ENCODE measurements around the gene CFAP46. TPM values are rescaled to one million over a fixed set of nuclear protein-coding genes. Genes with fewer than 3 reads are reported as not detected.

Gene CFAP46
- total RNA-seq, 1 experiment from 2014 or later: 3.3 TPM

DNA sequence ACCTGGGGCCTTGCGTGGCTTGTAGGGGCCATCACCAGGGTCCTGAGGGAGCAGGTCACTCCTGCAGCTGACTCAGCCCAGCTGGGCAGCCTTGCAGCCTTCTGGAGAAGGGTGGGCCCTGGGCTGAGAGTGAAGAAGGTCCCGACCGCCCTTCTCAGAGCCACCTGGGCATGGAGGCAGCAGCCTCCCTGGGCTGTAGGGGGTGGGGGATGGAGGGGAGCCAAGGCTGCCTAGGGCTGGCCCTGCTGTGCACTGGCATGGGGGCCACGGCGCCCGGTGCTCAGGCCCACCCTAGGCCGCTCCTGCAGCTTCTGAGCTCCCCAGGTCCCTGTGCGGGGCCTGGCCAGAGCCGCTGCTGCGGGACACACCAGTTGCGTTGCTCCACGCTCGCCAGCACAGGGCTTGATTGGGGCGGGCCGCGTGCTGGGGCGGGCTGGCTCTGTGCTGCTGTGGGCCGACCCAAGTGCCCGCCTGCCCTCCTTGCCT is 92.8 kb downstream of the CFAP46 start:
- Mint-ChIP-seq H3K4me1 (peaks cover 5% of the 10 kb centered on the region), H3K27ac (no peak overlapping the region), H3K27me3 (ENCODE audit: low read depth) (no peaks in the 10 kb centered on the region; the same call in 1 of the 2 replicates), H3K36me3 (peaks cover 5% of the 10 kb centered on the region; the same call in 1 of the 2 replicates), H3K9me3 (peaks cover 11% of the 10 kb centered on the region), H3K4me3 (no peak overlapping the region)
- DNase-seq (ENCODE audit: low spot score) (peak; percentile 7), ATAC-seq (no peak)
- ChIA-PET CTCF (interaction anchor here (1.4 kb wide), 1 partner anchor 10 kb away, joined by 4 read pairs; no protein-coding TSS in a partner anchor), POLR2A (no interaction called here)
- no peak for TF ChIP-seq KAT7 (CRISPR knock-in tag; IDR thresholded peaks at IDR 0.05; ENCODE audit: borderline replicate concordance)

DNA sequence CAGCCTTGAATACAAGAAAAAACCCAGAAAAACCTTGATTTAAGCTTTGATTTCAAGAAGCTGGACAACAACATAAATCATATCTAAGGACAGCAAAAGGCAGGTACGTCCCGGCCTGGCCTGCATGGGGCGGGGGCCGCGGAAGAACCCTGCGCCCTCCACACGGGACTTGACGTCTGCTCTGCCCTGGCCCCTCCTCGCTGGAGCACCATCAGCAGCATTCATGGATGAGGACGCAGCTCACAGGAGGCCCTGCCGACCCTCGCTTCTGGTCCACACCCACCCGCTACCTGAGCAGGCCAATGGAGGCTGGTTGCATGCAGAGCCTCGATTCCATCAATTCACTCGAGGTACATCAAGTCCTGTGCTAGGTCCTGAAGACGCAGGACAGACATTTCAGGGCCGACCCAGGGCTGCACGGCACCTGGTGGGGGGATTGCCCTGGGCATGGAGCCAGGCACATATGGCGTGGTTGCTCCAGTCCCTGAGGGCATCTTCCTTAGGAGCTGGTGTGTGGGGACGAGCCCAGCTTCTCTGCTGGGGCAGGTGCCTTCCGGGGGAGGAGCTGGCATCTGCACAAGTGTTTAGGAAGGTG is 93.3 kb downstream of the CFAP46 start:
- peaks cover 11% of the 10 kb centered on the region for H3K9me3 Mint-ChIP-seq
- H3K4me1 Mint-ChIP-seq: peaks cover 5% of the 10 kb centered on the region
- POLR2A ChIA-PET: interaction anchor here (0.7 kb wide), 1 partner anchor 89 kb away, joined by 3 read pairs; no protein-coding TSS in a partner anchor
- peaks cover 7% of the 10 kb centered on the region for H3K36me3 Mint-ChIP-seq
- ATAC-seq (no peak), DNase-seq (ENCODE audit: low spot score) (peak; percentile 8)
- no peaks in the 10 kb centered on the region; the same call in 1 of the 2 replicates for H3K27me3 Mint-ChIP-seq (ENCODE audit: low read depth)
- H3K27ac Mint-ChIP-seq: no peak overlapping the region
- H3K4me3 Mint-ChIP-seq: no peak overlapping the region
- CTCF ChIA-PET: interaction anchor here (1.4 kb wide), 2 partner anchors 11 to 43 kb away, joined by 3 to 4 read pairs; no protein-coding TSS in a partner anchor
- TF ChIP-seq MAX (CRISPR knock-in tag; IDR thresholded peaks at IDR 0.05) (no peak), GTF2I (CRISPR knock-in tag; conservative IDR thresholded peaks at IDR 0.05) (no peak), STAT6 (CRISPR knock-in tag; conservative IDR thresholded peaks at IDR 0.05; ENCODE audit: low read depth) (no peak), E2F4 (CRISPR knock-in tag; IDR thresholded peaks at IDR 0.05; ENCODE audit: borderline replicate concordance, low read depth) (no peak), JAZF1 (CRISPR knock-in tag; IDR thresholded peaks at IDR 0.05) (no peak), ZNF317 (CRISPR knock-in tag; IDR thresholded peaks at IDR 0.05; ENCODE audit: borderline replicate concordance, low read depth) (no peak), HMGXB4 (CRISPR knock-in tag; IDR thresholded peaks at IDR 0.05) (no peak)

- POLR2A ChIA-PET: no interaction called here
- H3K36me3 Mint-ChIP-seq: peaks cover 7% of the 10 kb centered on the region
- H3K4me3 Mint-ChIP-seq: no peak overlapping the region
- H3K27me3 Mint-ChIP-seq (ENCODE audit: low read depth): no peaks in the 10 kb centered on the region; the same call in 1 of the 2 replicates
- H3K4me1 Mint-ChIP-seq: peaks cover 5% of the 10 kb centered on the region
- CTCF ChIA-PET: interaction anchor here (1.4 kb wide), 2 partner anchors 12 to 43 kb away, joined by 3 to 4 read pairs; no protein-coding TSS in a partner anchor
- ATAC-seq (peak; percentile 56), DNase-seq (ENCODE audit: low spot score) (peak; percentile 15)
- TF ChIP-seq RORB (CRISPR knock-in tag; IDR thresholded peaks at IDR 0.05) (no peak), GABPB1 (CRISPR knock-in tag; IDR thresholded peaks at IDR 0.05) (no peak), MYBL2 (CRISPR knock-in tag; IDR thresholded peaks at IDR 0.05) (no peak)
- H3K9me3 Mint-ChIP-seq: peaks cover 6% of the 10 kb centered on the region
- H3K27ac Mint-ChIP-seq: peak overlapping the region; percentile 34; the same call in 1 of the 2 replicates
These were observed 94.1 kb downstream of the CFAP46 start for GRCh38 chr10:132848291-132848701.

DNA sequence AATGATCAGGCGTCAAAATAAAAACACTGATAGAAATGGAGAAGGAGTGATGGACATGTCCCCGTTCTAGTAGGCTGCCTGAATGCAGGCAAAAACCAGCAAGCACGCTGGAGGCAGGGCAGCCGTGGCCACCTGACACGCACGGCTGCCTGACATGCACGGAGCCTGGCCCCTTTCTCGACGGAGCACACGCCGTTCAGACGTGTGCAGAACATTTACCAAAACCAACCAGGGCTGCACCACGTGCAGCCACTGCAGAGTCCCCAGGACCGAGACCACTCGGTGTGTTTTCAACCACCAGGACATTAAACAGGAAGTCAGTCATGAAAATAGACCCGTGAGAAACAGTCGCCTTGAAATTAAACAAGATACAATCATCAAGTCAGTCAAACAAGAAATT is 94.5 kb downstream of the CFAP46 start:
- Mint-ChIP-seq H3K9me3 (peaks cover 10% of the 10 kb centered on the region), H3K4me1 (peaks cover 5% of the 10 kb centered on the region), H3K4me3 (no peak overlapping the region), H3K36me3 (peaks cover 8% of the 10 kb centered on the region), H3K27ac (peak overlapping the region; percentile 34; the same call in 1 of the 2 replicates), H3K27me3 (ENCODE audit: low read depth) (no peaks in the 10 kb centered on the region; the same call in 1 of the 2 replicates)
- POLR2A ChIA-PET: no interaction called here
- DNase-seq (ENCODE audit: low spot score) (no peak), ATAC-seq (no peak)
- CTCF ChIA-PET: interaction anchor here (1.4 kb wide), 1 partner anchor 44 kb away, joined by 3 read pairs; no protein-coding TSS in a partner anchor
- TF ChIP-seq ZNF219 (CRISPR knock-in tag; IDR thresholded peaks at IDR 0.05; ENCODE audit: borderline replicate concordance): no peak
- TF ChIP-seq MYBL2 (CRISPR knock-in tag; IDR thresholded peaks at IDR 0.05): no peak
- no peak for TF ChIP-seq TEAD4 (CRISPR knock-in tag; IDR thresholded peaks at IDR 0.05)
- no peak for TF ChIP-seq HMGXB4 (CRISPR knock-in tag; IDR thresholded peaks at IDR 0.05)
- no peak for TF ChIP-seq ZNF138 (CRISPR knock-in tag; conservative IDR thresholded peaks at IDR 0.05)
- TF ChIP-seq ZNF396 (CRISPR knock-in tag; IDR thresholded peaks at IDR 0.05; ENCODE audit: borderline replicate concordance): no peak
- TF ChIP-seq TCF7 (CRISPR knock-in tag; IDR thresholded peaks at IDR 0.05; ENCODE audit: low read depth): no peak
- TF ChIP-seq ZNF423 (CRISPR knock-in tag; IDR thresholded peaks at IDR 0.05): no peak
